Panc1 (cell line): Measurements from ENCODE around the gene TRAPPC12. TPM values are rescaled to one million over a fixed set of nuclear protein-coding genes. Genes with fewer than 3 reads are reported as not detected.
A peak's percentile ranks its signal among the peaks of the same experiment; 100 is the strongest.

ENCODE experiments used
- ATAC-seq: fragments of 200-7000 bp; cut with Tn5 transposase; 2 replicates; pipeline ENCODE4 v1.9.1; 2020; ENCODE audit warnings: mild to moderate bottlenecking, moderate library complexity
- BruUV-seq: library from RNA; stranded (reverse); fragments of 400-500 nt; replicated peaks from 2 replicates; lab custom pipeline; 2021; lab: Mats Ljungman, UMichigan
- CTCF ChIA-PET: fragments of 300-600 bp; sonication (Branson Sonifier 250); formaldehyde crosslinking; loops from one replicate; lab custom pipeline; 2022; ENCODE audit warnings: antibody characterized with exemption; lab: Charles Lee
- POLR2A ChIA-PET: fragments of 300-600 bp; sonication (Branson Sonifier 250); formaldehyde crosslinking; loops from one replicate; lab custom pipeline; 2022; ENCODE audit warnings: antibody characterized with exemption; lab: Charles Lee
- DNase-seq: peaks from one replicate; pipeline ENCODE4 v3.0.0-alpha.2; 2010; ENCODE audit warnings: low read depth, low spot score
- H3K27ac ChIP-seq: 2 replicates; pipeline ENCODE4 v1.5.1; 2011; ENCODE audit warnings: mild to moderate bottlenecking, low read length, inconsistent platforms
- H3K27me3 ChIP-seq: fragments of 200-500 bp; sonication (Bioruptor generic); 2 replicates; pipeline ENCODE4 v1.6.0; 2014; ENCODE audit warnings: low read length, inconsistent platforms; ENCODE audit not compliant: control insufficient read depth, insufficient read depth
- H3K36me3 ChIP-seq: fragments of 200-500 bp; sonication (Bioruptor generic); 2 replicates; pipeline ENCODE4 v1.5.1; 2014; ENCODE audit warnings: inconsistent platforms, mild to moderate bottlenecking, low read length, moderate library complexity; ENCODE audit not compliant: control insufficient read depth, insufficient read depth
- H3K4me1 ChIP-seq: 2 replicates; pipeline ENCODE4 v1.5.1; 2011; ENCODE audit warnings: inconsistent platforms, mild to moderate bottlenecking, low read length, moderate library complexity; ENCODE audit not compliant: control insufficient read depth, insufficient read depth
- H3K4me3 ChIP-seq, 2 experiments: 2 replicates each; pipeline ENCODE4 v1.5.1; 2011 to 2012; ENCODE audit warnings: low read depth in 2 of 2, low read length in 2 of 2, mild to moderate bottlenecking in 2 of 2, inconsistent platforms in 1 of 2, moderate library complexity in 1 of 2
- H3K9me3 ChIP-seq: fragments of 200-500 bp; sonication (Bioruptor generic); 2 replicates; pipeline ENCODE4 v1.5.1; 2014; ENCODE audit warnings: low read depth, mild to moderate bottlenecking, inconsistent platforms, low read length, moderate library complexity; ENCODE audit not compliant: control insufficient read depth, insufficient read depth
- CTCF ChIP-seq: fragments of 450-650 bp; IDR thresholded peaks from 2 replicates; pipeline ENCODE4 v1.5.1; 2017; ENCODE audit warnings: mild to moderate bottlenecking
- POLR2AphosphoS5 ChIP-seq: IDR thresholded peaks from 2 replicates; pipeline ENCODE4 v1.6.1; 2012; ENCODE audit warnings: mild to moderate bottlenecking, low read depth, low read length, moderate library complexity
- REST ChIP-seq, 2 experiments: IDR thresholded peaks; 2 replicates each; pipeline ENCODE4 v1.6.1; 2011 to 2012; ENCODE audit warnings: low read depth in 2 of 2, control low read depth in 1 of 2, low read length in 1 of 2, mild to moderate bottlenecking in 1 of 2, moderate library complexity in 1 of 2; ENCODE audit not compliant: insufficient read depth in 1 of 2
- SIN3A ChIP-seq: IDR thresholded peaks from 2 replicates; pipeline ENCODE4 v1.6.1; 2012; ENCODE audit warnings: low read depth, mild to moderate bottlenecking, low read length, moderate library complexity, borderline replicate concordance; ENCODE audit not compliant: insufficient read depth
- TCF7L2 ChIP-seq: IDR thresholded peaks from 2 replicates; pipeline ENCODE4 v1.6.1; 2011; ENCODE audit warnings: mild to moderate bottlenecking, low read depth, low read length, inconsistent platforms
- in situ Hi-C: cut with HindIII; loops from 2 replicates; pipeline ENCODE4 v1.10.0; 2016; ENCODE audit warnings: low sequenced_read_pairs, low pct_unique_long_range_greater_than_20kb
- intact Hi-C: fragments of 100-400 bp; cut with micrococcal nuclease; formaldehyde crosslinking; loops from one replicate; pipeline ENCODE4 v1.10.0; 2022; ENCODE audit not compliant: unreplicated experiment
- total RNA-seq: library from RNA; stranded (reverse); gene quantifications from one replicate; pipeline ENCODE4 v1.2.1, GENCODE V29; 2021; ENCODE audit not compliant: unreplicated experiment

TRAPPC12 gene
- total RNA-seq, 1 experiment from 2014 or later = 78.7 TPM

- Histone ChIP-seq H3K27ac (no peak overlapping the region), H3K4me1 (no peaks in the 10 kb centered on the region), H3K9me3 (no peaks in the 10 kb centered on the region), H3K27me3 (no peaks in the 10 kb centered on the region), H3K4me3 (no peak overlapping the region), H3K36me3 (peaks cover 12% of the 10 kb centered on the region)
- TF ChIP-seq TCF7L2 = no peak
- ATAC-seq (no peak), DNase-seq (no peak)
- no TSS peak for BruUV-seq
- in situ Hi-C loops = no loop called here
- intact Hi-C loops = no loop called here
- ChIA-PET CTCF (no interaction called here), POLR2A (no interaction called here)
Measured at GRCh38 chr2:3421580-3421979, 42.1 kb downstream of the TRAPPC12 start.

GRCh38 chr2:3422161-3422779 lies 42.8 kb downstream of the TRAPPC12 start:
- TF ChIP-seq SIN3A = no peak
- no peak for TF ChIP-seq REST (IDR thresholded peaks at IDR 0.05; ENCODE audit: insufficient read depth in 1 of 2, low read depth in 2 of 2, low read length in 1 of 2)
- no peak for TF ChIP-seq POLR2AphosphoS5
- TF ChIP-seq TCF7L2 = no peak
- no peak for TF ChIP-seq CTCF
- ChIA-PET CTCF (interaction anchor here (0.5 kb wide), 1 partner anchor 109 kb away, joined by 3 read pairs; no protein-coding TSS in a partner anchor), POLR2A (no interaction called here)
- Histone ChIP-seq H3K9me3 (no peaks in the 10 kb centered on the region), H3K36me3 (peaks cover 12% of the 10 kb centered on the region), H3K4me1 (no peaks in the 10 kb centered on the region), H3K27me3 (no peaks in the 10 kb centered on the region), H3K4me3 (no peak overlapping the region), H3K27ac (no peak overlapping the region)
- in situ Hi-C loops (no loop called here), intact Hi-C loops (no loop called here)
- ATAC-seq (no peak), DNase-seq (no peak)
- no TSS peak for BruUV-seq

GRCh38 chr2:3423492-3424170 lies 44.1 kb downstream of the TRAPPC12 start:
- H3K27ac ChIP-seq = no peak overlapping the region
- H3K4me3 ChIP-seq = no peak overlapping the region
- CTCF ChIA-PET = interaction anchor here (0.8 kb wide), 1 partner anchor 24 kb away, joined by 3 read pairs; no protein-coding TSS in a partner anchor
- peaks cover 16% of the 10 kb centered on the region for H3K36me3 ChIP-seq
- no peaks in the 10 kb centered on the region for H3K4me1 ChIP-seq
- POLR2A ChIA-PET = interaction anchor here (0.6 kb wide), 1 partner anchor 1489 kb away, joined by 6 read pairs; no protein-coding TSS in a partner anchor
- BruUV-seq = no TSS peak
- no peaks in the 10 kb centered on the region for H3K27me3 ChIP-seq
- intact Hi-C loops (no loop called here), in situ Hi-C loops (no loop called here)
- no peaks in the 10 kb centered on the region for H3K9me3 ChIP-seq
- peak; percentile 81 for ATAC-seq
- peak; percentile 36 for DNase-seq
- TF ChIP-seq CTCF (peak; percentile 99), TCF7L2 (no peak)
